ENCODE measurements around the gene TEX261.

GRCh38 chr2:70938586-70938950 lies 56.1 kb downstream of the TEX261 start:
- TF ChIP-seq CTCF (IDR thresholded peaks at IDR 0.05) (no peak), POLR2A (IDR thresholded peaks at IDR 0.05) (no peak)

Data from body of pancreas (tissue), 4 donors.